SH-SY5Y (cell line): ENCODE results near the gene ITGA2.

ENCODE experiments used
- GATA2 ChIP-seq: IDR thresholded peaks from 2 replicates; pipeline ENCODE4 v1.6.1; 2011; ENCODE audit warnings: mild to moderate bottlenecking, low read depth, low read length
- GATA3 ChIP-seq: IDR thresholded peaks from 2 replicates; pipeline ENCODE4 v1.6.1; 2011; ENCODE audit warnings: low read depth, mild to moderate bottlenecking, low read length, moderate library complexity

- TF ChIP-seq GATA2 (no peak), GATA3 (no peak)
Observed at GRCh38 chr5:53055365-53055764, 66.2 kb downstream of the ITGA2 start.
